Spleen (tissue), 11 donors: Measurements from ENCODE around the gene ADSS2. TPM values are rescaled to one million over a fixed set of nuclear protein-coding genes. Genes with fewer than 3 reads are reported as not detected.

Experiments
- DNase-seq: peaks from one replicate; pipeline ENCODE4 v3.0.0-alpha.2; 2020
- H3K27ac ChIP-seq, 8 donors: fragments of 200-600 bp; sonication (generic) in 7 of 8; 1 replicate in 4 of 8; 2 replicates in 4 of 8; pipeline versions ENCODE4 v1.5.0 to v1.8.0; 2016 to 2021; ENCODE audit warnings: inconsistent platforms in 4 of 8, mild to moderate bottlenecking in 4 of 8, moderate library complexity in 1 of 8
- H3K27me3 ChIP-seq, 7 donors: fragments of 200-600 bp; sonication (generic) in 6 of 7; replicated peaks in 1 of 7; 1 replicate in 4 of 7; 2 replicates in 3 of 7; pipeline versions ENCODE4 v1.5.0 to v1.8.0; 2016 to 2021; ENCODE audit warnings: inconsistent platforms in 3 of 7, mild to moderate bottlenecking in 1 of 7
- H3K36me3 ChIP-seq, 6 donors: fragments of 200-600 bp; sonication (generic) in 5 of 6; 1 replicate in 4 of 6; 2 replicates in 2 of 6; pipeline versions ENCODE4 v1.5.0 to v1.8.0; 2016 to 2021; ENCODE audit warnings: inconsistent platforms in 2 of 6
- H3K4me1 ChIP-seq, 6 donors: fragments of 200-600 bp; sonication (generic) in 5 of 6; 1 replicate in 3 of 6; 2 replicates in 3 of 6; pipeline versions ENCODE4 v1.5.0 to v1.8.0; 2016 to 2021; ENCODE audit warnings: inconsistent platforms in 3 of 6
- H3K4me3 ChIP-seq, 8 donors: fragments of 200-600 bp; sonication (generic) in 7 of 8; 1 replicate in 4 of 8; 2 replicates in 4 of 8; pipeline versions ENCODE4 v1.5.0 to v1.8.0; 2016 to 2021; ENCODE audit warnings: inconsistent platforms in 4 of 8, mild to moderate bottlenecking in 4 of 8, moderate library complexity in 2 of 8
- H3K9me3 ChIP-seq, 8 donors: fragments of 200-600 bp; sonication (generic) in 7 of 8; 1 replicate in 4 of 8; 2 replicates in 4 of 8; pipeline versions ENCODE4 v1.5.0 to v1.8.0; 2016 to 2021; ENCODE audit warnings: inconsistent platforms in 4 of 8
- CTCF ChIP-seq, 11 experiments: fragments of 200-600 bp in 7 of 11; fragments of 450-650 bp in 4 of 11; sonication (generic) in 4 of 11; IDR thresholded peaks in 8 of 11; conservative IDR thresholded peaks in 3 of 11; 1 replicate in 7 of 11; 2 replicates in 4 of 11; pipeline versions ENCODE4 v1.4.0 to v1.8.0; 2016 to 2021; ENCODE audit warnings: antibody characterized with exemption in 11 of 11, inconsistent platforms in 4 of 11, mild to moderate bottlenecking in 1 of 11
- POLR2A ChIP-seq, 3 donors: fragments of 450-650 bp; IDR thresholded peaks; one replicate each; pipeline ENCODE4 v1.5.1; 2017; ENCODE audit warnings: antibody characterized with exemption in 3 of 3, mild to moderate bottlenecking in 1 of 3
- POLR2AphosphoS5 ChIP-seq, 3 donors: sonication (generic); formaldehyde crosslinking; IDR thresholded peaks; one replicate each; pipeline ENCODE4 v1.5.1; 2017; ENCODE audit warnings: antibody characterized with exemption in 3 of 3
- WGBS, 5 donors: extraction: QIAGEN DNeasy Blood & Tissue Kit in 3 of 5; methylation state at CpG; one replicate each; pipeline versions ENCODE4 v1.1.5 to v1.1.7; 2013 to 2018; 5-methylcytosine and 5-hydroxymethylcytosine counted together
- intact Hi-C: fragments of 100-400 bp; cut with DNase I; formaldehyde crosslinking; loops from one replicate; pipeline ENCODE4 v1.15.0; 2023; ENCODE audit warnings: low total_unique reads
- polyA plus RNA-seq, 3 donors: library from polyadenylated mRNA; stranded (reverse); fragments of 200-250 nt; gene quantifications; one replicate each; pipeline ENCODE4 v1.2.1, GENCODE V29; 2013
- total RNA-seq, 7 donors: library from RNA; depleted of rRNA in 3 of 7; stranded (reverse); fragments of >200 nt in 3 of 7; fragmentation: NEBNext Ultra II Directional in 4 of 7; extraction: Animal tissue kit (Norgen Biotek cat#: 25700) in 4 of 7; gene quantifications; one replicate each; pipeline versions ENCODE4 v1.1.0 to v1.2.1, GENCODE V29; 2016 to 2021
- donor health status: healthy with polysubstance abuse.
- donor health status: DM: no; HTN: no; CAD: no; lungs with moderate emphysema.
- donor health status: DM: no; HTN: no; CAD: no.
- donor health status: Bipolar disorder and iron deficiency.
- donor health status: healthy.
- donor health status: DM: no; HTN: no; CAD: no.
- donor health status: DM: yes; HTN: yes; CAD: no.

The ADSS2 gene
- total and polyA plus RNA-seq, 10 donors, result 19.9 to 48.6 (median 42.1) TPM

DNA sequence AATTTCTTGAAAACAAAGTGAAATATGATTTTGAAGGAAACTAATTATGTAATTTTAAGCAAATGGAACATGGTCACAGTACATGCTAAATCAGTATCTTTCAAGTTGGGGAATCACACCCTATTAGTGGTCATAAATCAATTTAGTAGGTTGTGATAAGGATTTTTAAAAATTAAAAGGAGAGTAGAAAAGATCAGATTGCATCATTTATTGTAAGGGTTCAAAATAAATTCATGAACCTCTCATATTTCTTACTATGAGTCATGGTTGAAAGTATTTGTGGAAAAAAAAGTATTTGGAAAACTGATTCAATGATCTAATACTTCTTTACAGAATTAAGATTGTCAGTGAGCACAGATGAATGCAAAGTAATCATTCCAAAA is 14.6 kb downstream of the ADSS2 start:
- intact Hi-C loops, result no loop called here
- no peak overlapping the region for H3K27ac ChIP-seq
- TF ChIP-seq POLR2A (IDR thresholded peaks at IDR 0.05) (no peak), POLR2AphosphoS5 (IDR thresholded peaks at IDR 0.05) (no peak), CTCF (IDR thresholded peaks at IDR 0.05 in 8 of 11, conservative IDR thresholded peaks at IDR 0.05 in 3 of 11) (no peak)
- no peak for DNase-seq
- no peak overlapping the region for H3K4me3 ChIP-seq
- H3K9me3 ChIP-seq, result no peaks in the 10 kb centered on the region
- no peaks in the 10 kb centered on the region for H3K27me3 ChIP-seq
- H3K4me1 ChIP-seq, result peaks cover 0 to 26% (median 6%) of the 10 kb centered on the region in 6 donors
- H3K36me3 ChIP-seq, result peaks cover 0 to 67% (median 29%) of the 10 kb centered on the region in 6 donors

- no peak for TF ChIP-seq POLR2AphosphoS5 (IDR thresholded peaks at IDR 0.05)
- no peak for TF ChIP-seq POLR2A (IDR thresholded peaks at IDR 0.05)
- TF ChIP-seq CTCF (IDR thresholded peaks at IDR 0.05 in 8 of 11, conservative IDR thresholded peaks at IDR 0.05 in 3 of 11), result no peak
- Histone ChIP-seq H3K27me3 (no peaks in the 10 kb centered on the region), H3K4me3 (no peak overlapping the region), H3K9me3 (no peaks in the 10 kb centered on the region), H3K36me3 (peaks cover 0 to 73% (median 32%) of the 10 kb centered on the region in 6 donors), H3K4me1 (peaks cover 0 to 25% (median 4%) of the 10 kb centered on the region in 6 donors), H3K27ac (no peak overlapping the region)
- intact Hi-C loops, result no loop called here
- 84 to 93% (median 86%) methylated on average over 7 of the region's 7 CpGs for WGBS, 5 donors
- no peak for DNase-seq
Measured at GRCh38 chr1:244436336-244437085, 15.2 kb downstream of the ADSS2 start.

GRCh38 chr1:244435562-244436205 is 16.0 kb downstream of the ADSS2 start:
- H3K36me3 ChIP-seq, result peaks cover 0 to 81% (median 38%) of the 10 kb centered on the region in 6 donors
- intact Hi-C loops, result no loop called here
- 84 to 93% (median 89%) methylated on average over 6 of the region's 6 CpGs for WGBS, 5 donors

More at GRCh38 chr1:244435562-244436205, 16.0 kb downstream of the ADSS2 start:
- no peak for DNase-seq
- no peak for TF ChIP-seq CTCF (IDR thresholded peaks at IDR 0.05 in 8 of 11, conservative IDR thresholded peaks at IDR 0.05 in 3 of 11)
- no peak for TF ChIP-seq POLR2A (IDR thresholded peaks at IDR 0.05)
- TF ChIP-seq POLR2AphosphoS5 (IDR thresholded peaks at IDR 0.05), result no peak
- Histone ChIP-seq H3K27me3 (no peaks in the 10 kb centered on the region), H3K4me1 (peaks cover 0 to 25% (median 4%) of the 10 kb centered on the region in 6 donors), H3K4me3 (no peak overlapping the region), H3K27ac (no peak overlapping the region), H3K9me3 (no peaks in the 10 kb centered on the region)
